ENCODE measurements around the gene POLR3B. TPM values are rescaled to one million over a fixed set of nuclear protein-coding genes. Genes with fewer than 3 reads are reported as not detected.

Gene POLR3B
- total RNA-seq, 2 donors from 2014 or later = 9.0 to 12.4 TPM

DNA sequence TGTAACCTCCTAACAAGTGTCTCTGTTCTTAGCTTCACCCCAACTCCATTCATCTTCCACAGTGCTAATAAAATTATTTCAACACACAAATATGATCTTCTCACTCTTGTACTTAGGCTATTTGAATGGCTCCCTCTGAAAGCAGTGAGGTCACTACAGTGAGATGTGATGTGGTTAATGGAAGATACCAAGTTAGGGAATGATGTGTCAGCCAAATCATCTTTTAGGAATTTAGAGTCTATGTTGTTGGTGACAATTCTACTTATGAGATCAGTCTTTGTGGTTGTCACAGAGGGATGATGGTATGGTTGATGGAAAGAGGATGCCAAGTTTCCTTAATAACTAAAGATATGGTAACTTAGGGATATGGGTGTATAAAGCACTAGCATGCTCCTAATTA lies 57.6 kb downstream of the POLR3B start:
- peaks cover 28% of the 10 kb centered on the region for H3K36me3 Mint-ChIP-seq (ENCODE audit: low read depth)
- no peak overlapping the region for H3K27ac ChIP-seq (ENCODE audit: low read depth, low read length)
- H3K4me1 ChIP-seq (ENCODE audit: control insufficient read depth, insufficient read depth, low read length) = peaks cover 2% of the 10 kb centered on the region
- no peak for DNase-seq
- no peaks in the 10 kb centered on the region for H3K9me3 Mint-ChIP-seq
- H3K27ac Mint-ChIP-seq = no peak overlapping the region
- H3K27me3 Mint-ChIP-seq (ENCODE audit: insufficient read depth) = no peaks in the 10 kb centered on the region
- H3K4me3 ChIP-seq (ENCODE audit: low read length) = no peak overlapping the region
- H3K9me3 ChIP-seq (ENCODE audit: control insufficient read depth, low read length) = peaks cover 13% of the 10 kb centered on the region
- TF ChIP-seq, protein P1, sequence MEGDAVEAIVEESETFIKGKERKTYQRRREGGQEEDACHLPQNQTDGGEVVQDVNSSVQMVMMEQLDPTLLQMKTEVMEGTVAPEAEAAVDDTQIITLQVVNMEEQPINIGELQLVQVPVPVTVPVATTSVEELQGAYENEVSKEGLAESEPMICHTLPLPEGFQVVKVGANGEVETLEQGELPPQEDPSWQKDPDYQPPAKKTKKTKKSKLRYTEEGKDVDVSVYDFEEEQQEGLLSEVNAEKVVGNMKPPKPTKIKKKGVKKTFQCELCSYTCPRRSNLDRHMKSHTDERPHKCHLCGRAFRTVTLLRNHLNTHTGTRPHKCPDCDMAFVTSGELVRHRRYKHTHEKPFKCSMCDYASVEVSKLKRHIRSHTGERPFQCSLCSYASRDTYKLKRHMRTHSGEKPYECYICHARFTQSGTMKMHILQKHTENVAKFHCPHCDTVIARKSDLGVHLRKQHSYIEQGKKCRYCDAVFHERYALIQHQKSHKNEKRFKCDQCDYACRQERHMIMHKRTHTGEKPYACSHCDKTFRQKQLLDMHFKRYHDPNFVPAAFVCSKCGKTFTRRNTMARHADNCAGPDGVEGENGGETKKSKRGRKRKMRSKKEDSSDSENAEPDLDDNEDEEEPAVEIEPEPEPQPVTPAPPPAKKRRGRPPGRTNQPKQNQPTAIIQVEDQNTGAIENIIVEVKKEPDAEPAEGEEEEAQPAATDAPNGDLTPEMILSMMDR (conservative IDR thresholded peaks at IDR 0.05) = no peak
- no peak overlapping the region for H3K9ac ChIP-seq (ENCODE audit: extremely low read depth, low read length, poor library complexity, severe bottlenecking)
- H3K4me3 Mint-ChIP-seq = no peak overlapping the region
- peaks cover 40% of the 10 kb centered on the region for H3K4me1 Mint-ChIP-seq
- peaks cover 15% of the 10 kb centered on the region for H3K36me3 ChIP-seq (ENCODE audit: control insufficient read depth, insufficient read depth, low read length)
- no peaks in the 10 kb centered on the region for H3K27me3 ChIP-seq (ENCODE audit: control insufficient read depth, insufficient read depth, low read length, poor library complexity, severe bottlenecking)

- Mint-ChIP-seq H3K4me3 (no peak overlapping the region), H3K27ac (no peak overlapping the region), H3K9me3 (no peaks in the 10 kb centered on the region), H3K36me3 (ENCODE audit: low read depth) (peaks cover 28% of the 10 kb centered on the region), H3K4me1 (peaks cover 42% of the 10 kb centered on the region), H3K27me3 (ENCODE audit: insufficient read depth) (no peaks in the 10 kb centered on the region)
- TF ChIP-seq, protein P1 (conservative IDR thresholded peaks at IDR 0.05) = no peak
- Histone ChIP-seq H3K36me3 (ENCODE audit: control insufficient read depth, insufficient read depth, low read length) (peaks cover 15% of the 10 kb centered on the region), H3K27me3 (ENCODE audit: control insufficient read depth, insufficient read depth, low read length, poor library complexity, severe bottlenecking) (no peaks in the 10 kb centered on the region), H3K9me3 (ENCODE audit: control insufficient read depth, low read length) (peaks cover 13% of the 10 kb centered on the region), H3K4me1 (ENCODE audit: control insufficient read depth, insufficient read depth, low read length) (peaks cover 2% of the 10 kb centered on the region), H3K27ac (ENCODE audit: low read depth, low read length) (no peak overlapping the region), H3K9ac (ENCODE audit: extremely low read depth, low read length, poor library complexity, severe bottlenecking) (no peak overlapping the region), H3K4me3 (ENCODE audit: low read length) (no peak overlapping the region)
- 83 to 89% methylated on average over 1 to 2 of the region's 2 CpGs for WGBS, 2 experiments (ENCODE audit: insufficient coverage in 1 of 2, insufficient read length in 1 of 2)
- no peak for DNase-seq
Measured at GRCh38 chr12:106416273-106416672, 58.7 kb downstream of the POLR3B start.

DNA sequence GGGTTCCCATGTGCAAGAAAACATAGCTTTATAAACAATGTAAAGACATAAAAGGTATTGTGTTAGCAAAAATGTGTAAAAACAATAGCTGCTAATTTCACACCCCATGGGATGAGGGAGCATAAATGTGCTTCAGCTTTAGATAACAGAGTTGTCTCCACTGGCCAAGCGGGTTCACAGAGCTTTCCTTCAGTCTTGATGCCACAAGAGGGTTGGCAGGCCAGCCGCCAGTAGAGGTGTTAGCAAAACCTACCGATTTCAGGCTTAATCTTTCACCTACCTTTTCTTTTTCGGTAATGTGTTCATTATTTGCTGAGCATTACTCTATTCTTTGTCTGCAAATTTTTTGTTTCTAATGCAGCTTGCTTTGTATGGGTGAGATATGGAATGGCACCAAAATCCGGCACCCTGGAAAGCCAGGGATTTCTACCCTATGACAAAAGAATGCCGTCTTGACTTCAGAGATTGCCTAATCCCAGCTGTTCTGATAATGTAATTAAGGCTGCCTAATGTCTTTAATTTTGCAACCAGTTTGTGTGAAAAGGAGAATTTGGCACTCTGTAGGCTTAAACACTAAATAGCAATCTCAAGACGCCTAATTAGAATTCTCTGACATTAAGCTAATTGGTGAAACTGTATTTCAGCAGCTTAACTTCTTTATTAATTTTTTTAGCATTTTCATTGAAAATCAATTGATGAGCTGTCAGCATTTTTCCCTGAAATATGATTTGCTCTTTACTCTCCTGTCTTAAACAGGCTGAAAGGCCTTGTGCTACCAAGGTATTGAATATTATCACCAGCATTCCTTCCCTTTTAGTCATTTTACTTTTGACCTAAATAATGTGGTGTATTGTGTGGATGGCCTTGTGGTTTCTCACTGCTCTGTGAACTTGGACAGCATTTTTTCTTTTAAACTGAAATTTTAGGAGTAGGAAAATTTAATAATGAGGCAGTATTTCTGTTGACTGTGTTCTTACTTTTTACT lies 60.7 kb downstream of the POLR3B start:
- no peaks in the 10 kb centered on the region for H3K27me3 ChIP-seq (ENCODE audit: control insufficient read depth, insufficient read depth, low read length, poor library complexity, severe bottlenecking)

More for the DNA sequence above, 60.7 kb downstream of the POLR3B start:
- WGBS, 2 experiments (ENCODE audit: insufficient coverage in 1 of 2, insufficient read length in 1 of 2) = 78 to 82% methylated on average over 4 to 7 of the region's 7 CpGs
- no peak overlapping the region for H3K27ac ChIP-seq (ENCODE audit: low read depth, low read length)
- H3K9me3 Mint-ChIP-seq = no peaks in the 10 kb centered on the region
- H3K36me3 Mint-ChIP-seq (ENCODE audit: low read depth) = peaks cover 30% of the 10 kb centered on the region
- H3K27me3 Mint-ChIP-seq (ENCODE audit: insufficient read depth) = no peaks in the 10 kb centered on the region
- TF ChIP-seq, protein P1 (conservative IDR thresholded peaks at IDR 0.05) = no peak
- no peak overlapping the region for H3K9ac ChIP-seq (ENCODE audit: extremely low read depth, low read length, poor library complexity, severe bottlenecking)
- H3K4me3 ChIP-seq (ENCODE audit: low read length) = no peak overlapping the region
- peaks cover 2% of the 10 kb centered on the region for H3K4me1 ChIP-seq (ENCODE audit: control insufficient read depth, insufficient read depth, low read length)
- peak overlapping the region; percentile 78 for H3K27ac Mint-ChIP-seq
- peaks cover 16% of the 10 kb centered on the region for H3K36me3 ChIP-seq (ENCODE audit: control insufficient read depth, insufficient read depth, low read length)
- peak; percentile 60 for DNase-seq
- no peak overlapping the region for H3K4me3 Mint-ChIP-seq
- H3K4me1 Mint-ChIP-seq = peaks cover 33% of the 10 kb centered on the region
- H3K9me3 ChIP-seq (ENCODE audit: control insufficient read depth, low read length) = peaks cover 12% of the 10 kb centered on the region
